Natural killer cell (primary cell): ENCODE results near the gene ELK1. TPM values are rescaled to one million over a fixed set of nuclear protein-coding genes. Genes with fewer than 3 reads are reported as not detected.
A peak's percentile ranks its signal among the peaks of the same experiment; 100 is the strongest.
"Not testable (repeated sequence)": the region's sequence is repeated elsewhere in the genome, so short reads cannot be mapped to it uniquely, and the experiment has no call there.

Experiments
- ATAC-seq, 3 donors: fragments of 150-1000 bp in 2 of 3; fragments of 200-7000 bp in 1 of 3; cut with Tn5 transposase; 1 replicate in 1 of 3; 2 replicates in 2 of 3; pipeline ENCODE4 v1.10.0; 2021; ENCODE audit warnings: mild to moderate bottlenecking in 2 of 3, moderate library complexity in 2 of 3
- DNase-seq, 2 donors: peaks; one replicate each; pipeline versions ENCODE4 v3.0.0 to v3.0.0-alpha.2; 2013 to 2021; ENCODE audit warnings: mixed read lengths in 1 of 2
- H3K27ac ChIP-seq: one replicate; pipeline ENCODE4 v1.5.1; 2013; ENCODE audit warnings: mild to moderate bottlenecking, low read length
- H3K27me3 ChIP-seq: one replicate; pipeline ENCODE4 v1.6.1; 2013; ENCODE audit warnings: low read length; ENCODE audit not compliant: control insufficient read depth, insufficient read depth
- H3K36me3 ChIP-seq: one replicate; pipeline ENCODE4 v1.6.1; 2013; ENCODE audit warnings: low read length; ENCODE audit not compliant: control insufficient read depth, insufficient read depth
- H3K4me1 ChIP-seq: one replicate; pipeline ENCODE4 v1.6.1; 2013; ENCODE audit warnings: low read length; ENCODE audit not compliant: control insufficient read depth, insufficient read depth
- H3K4me3 ChIP-seq: one replicate; pipeline ENCODE4 v1.5.1; 2013; ENCODE audit warnings: low read length
- H3K9me3 ChIP-seq: one replicate; pipeline ENCODE4 v1.6.1; 2013; ENCODE audit warnings: low read length; ENCODE audit not compliant: control insufficient read depth, insufficient read depth
- H3K27ac Mint-ChIP-seq, 2 donors: one replicate each; pipeline ENCODE4 v1.8.0; 2022; ENCODE audit warnings: mild to moderate bottlenecking in 2 of 2, mixed read lengths in 2 of 2, moderate library complexity in 1 of 2
- H3K27me3 Mint-ChIP-seq, 2 donors: one replicate each; pipeline ENCODE4 v1.8.0; 2022; ENCODE audit warnings: low read depth in 2 of 2, mixed read lengths in 2 of 2
- H3K36me3 Mint-ChIP-seq: one replicate; pipeline ENCODE4 v1.8.0; 2022; ENCODE audit warnings: mixed read lengths
- H3K4me1 Mint-ChIP-seq, 2 donors: one replicate each; pipeline ENCODE4 v1.8.0; 2022; ENCODE audit warnings: mixed read lengths in 2 of 2
- H3K4me3 Mint-ChIP-seq: one replicate; pipeline ENCODE4 v1.8.0; 2022; ENCODE audit warnings: mild to moderate bottlenecking, moderate library complexity, mixed read lengths
- H3K9me3 Mint-ChIP-seq, 2 donors: one replicate each; pipeline ENCODE4 v1.8.0; 2022; ENCODE audit warnings: mixed read lengths in 2 of 2
- WGBS: methylation state at CpG from one replicate; pipeline ENCODE4 v1.1.7; 2013; ENCODE audit warnings: missing lambda C conversion rate; ENCODE audit not compliant: insufficient coverage; 5-methylcytosine and 5-hydroxymethylcytosine counted together
- intact Hi-C: fragments of 100-400 bp; cut with micrococcal nuclease; formaldehyde crosslinking; loops from one replicate; pipeline ENCODE4 v1.14.2; 2022
- total RNA-seq, 4 donors: library from RNA; stranded (reverse); fragments of 120-200 nt in 1 of 4; gene quantifications; one replicate each; pipeline versions ENCODE4 v1.2.3 to v1.2.4, GENCODE V29; 2013 to 2022
- TF ChIP-seq, protein P1 (sequence below): fragments of 200-600 bp; IDR thresholded peaks from one replicate; pipeline ENCODE4 v1.8.0; 2022; ENCODE audit warnings: antibody characterized with exemption

ELK1 gene
- total RNA-seq, 3 donors from 2014 or later (not counting 1 experiment from before 2014, with no cell fraction given), result 14.1 to 15.2 (median 14.8) TPM

- no peaks in the 10 kb centered on the region for H3K9me3 ChIP-seq
- Mint-ChIP-seq H3K27ac (no peak overlapping the region), H3K9me3 (no peaks in the 10 kb centered on the region), H3K4me1 (peaks cover 0 to 5% of the 10 kb centered on the region in 2 donors), H3K4me3 (no peak overlapping the region), H3K27me3 (peaks cover 25 to 61% of the 10 kb centered on the region in 2 donors), H3K36me3 (no peaks in the 10 kb centered on the region)
- DNase-seq (no peak), ATAC-seq (no peak)
- TF ChIP-seq, protein P1, sequence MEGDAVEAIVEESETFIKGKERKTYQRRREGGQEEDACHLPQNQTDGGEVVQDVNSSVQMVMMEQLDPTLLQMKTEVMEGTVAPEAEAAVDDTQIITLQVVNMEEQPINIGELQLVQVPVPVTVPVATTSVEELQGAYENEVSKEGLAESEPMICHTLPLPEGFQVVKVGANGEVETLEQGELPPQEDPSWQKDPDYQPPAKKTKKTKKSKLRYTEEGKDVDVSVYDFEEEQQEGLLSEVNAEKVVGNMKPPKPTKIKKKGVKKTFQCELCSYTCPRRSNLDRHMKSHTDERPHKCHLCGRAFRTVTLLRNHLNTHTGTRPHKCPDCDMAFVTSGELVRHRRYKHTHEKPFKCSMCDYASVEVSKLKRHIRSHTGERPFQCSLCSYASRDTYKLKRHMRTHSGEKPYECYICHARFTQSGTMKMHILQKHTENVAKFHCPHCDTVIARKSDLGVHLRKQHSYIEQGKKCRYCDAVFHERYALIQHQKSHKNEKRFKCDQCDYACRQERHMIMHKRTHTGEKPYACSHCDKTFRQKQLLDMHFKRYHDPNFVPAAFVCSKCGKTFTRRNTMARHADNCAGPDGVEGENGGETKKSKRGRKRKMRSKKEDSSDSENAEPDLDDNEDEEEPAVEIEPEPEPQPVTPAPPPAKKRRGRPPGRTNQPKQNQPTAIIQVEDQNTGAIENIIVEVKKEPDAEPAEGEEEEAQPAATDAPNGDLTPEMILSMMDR, result no peak
- H3K27ac ChIP-seq, result no peak overlapping the region
- H3K27me3 ChIP-seq, result no peaks in the 10 kb centered on the region
- no peak overlapping the region for H3K4me3 ChIP-seq
- no peaks in the 10 kb centered on the region for H3K36me3 ChIP-seq
- 70% methylated on average over 5 of the region's 6 CpGs for WGBS
- intact Hi-C loops, result no loop called here
- H3K4me1 ChIP-seq, result no peaks in the 10 kb centered on the region
Observed at GRCh38 chrX:47687263-47687662, 36.9 kb upstream of the ELK1 start.

DNA sequence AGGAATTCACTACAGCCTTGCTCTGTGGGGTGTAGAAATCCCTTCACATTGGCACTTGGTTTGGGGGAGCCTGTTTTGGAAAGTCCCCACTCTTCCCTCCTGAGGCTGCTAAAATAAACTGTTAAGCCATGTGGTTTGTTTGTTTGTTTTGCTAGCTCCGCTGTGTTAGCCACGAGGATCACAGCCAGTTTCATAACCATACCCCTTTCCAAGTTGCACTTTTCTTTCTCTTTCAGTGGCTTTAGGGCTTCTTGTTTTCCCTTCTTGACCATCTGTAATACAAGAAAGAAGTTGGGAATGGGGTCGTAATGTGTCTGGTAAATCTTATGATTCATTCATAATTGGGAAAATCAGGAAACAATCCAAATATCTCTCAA lies 33.5 kb upstream of the ELK1 start:
- Mint-ChIP-seq H3K27ac (no peak overlapping the region), H3K36me3 (no peaks in the 10 kb centered on the region), H3K4me1 (peaks cover 0 to 5% of the 10 kb centered on the region in 2 donors), H3K4me3 (no peak overlapping the region), H3K27me3 (peaks cover 26 to 62% of the 10 kb centered on the region in 2 donors), H3K9me3 (no peaks in the 10 kb centered on the region)
- Histone ChIP-seq H3K4me3 (no peak overlapping the region), H3K27me3 (no peaks in the 10 kb centered on the region), H3K36me3 (no peaks in the 10 kb centered on the region), H3K27ac (no peak overlapping the region), H3K4me1 (no peaks in the 10 kb centered on the region), H3K9me3 (no peaks in the 10 kb centered on the region)
- DNase-seq (no peak), ATAC-seq (peak in 2 of 3 donors; percentile 38 to 69)
- no CpG with 5 or more reads among the region's 3 CpGs for WGBS
- TF ChIP-seq, protein P1, result no peak
- intact Hi-C loops, result no loop called here

DNA sequence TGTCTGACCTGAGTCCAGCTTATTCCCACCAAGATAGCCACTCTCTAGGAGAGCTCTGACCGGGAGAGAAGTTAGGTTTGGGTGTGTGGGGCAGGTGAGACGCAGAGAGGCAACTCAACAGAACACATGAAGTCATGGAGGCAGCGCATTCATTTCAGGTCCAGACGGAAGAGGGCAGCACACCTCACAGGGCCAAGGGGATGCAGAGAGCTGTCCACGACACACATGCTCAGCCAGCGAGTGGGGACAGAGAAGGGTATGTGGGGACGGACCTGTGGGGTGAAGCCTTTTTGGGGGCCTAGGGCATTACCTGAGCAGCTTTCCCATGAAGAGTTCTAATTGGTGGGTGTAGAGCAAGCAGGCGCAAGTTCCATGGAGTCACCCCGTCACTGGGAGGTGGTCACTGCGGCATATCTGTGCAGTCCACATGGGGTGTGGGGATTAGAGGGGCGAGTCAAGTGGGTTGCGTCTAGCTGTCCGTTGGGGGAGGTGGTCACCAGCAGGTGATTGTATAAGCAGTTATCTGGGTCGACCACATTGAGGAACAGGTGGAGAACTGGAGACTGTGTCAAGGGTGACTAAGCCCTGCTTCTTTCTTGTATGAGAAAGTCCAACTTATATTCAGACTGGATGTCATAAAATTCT lies 32.9 kb upstream of the ELK1 start:
- ATAC-seq (no peak), DNase-seq (no peak)
- H3K4me3 Mint-ChIP-seq, result no peak overlapping the region
- H3K27ac ChIP-seq, result no peak overlapping the region
- H3K4me3 ChIP-seq, result no peak overlapping the region
- 89% methylated on average over 14 of the region's 14 CpGs for WGBS
- no peaks in the 10 kb centered on the region for H3K9me3 Mint-ChIP-seq
- intact Hi-C loops, result no loop called here
- TF ChIP-seq, protein P1, result no peak
- no peaks in the 10 kb centered on the region for H3K27me3 ChIP-seq
- H3K27ac Mint-ChIP-seq, result no peak overlapping the region
- peaks cover 0 to 5% of the 10 kb centered on the region in 2 donors for H3K4me1 Mint-ChIP-seq
- H3K36me3 Mint-ChIP-seq, result no peaks in the 10 kb centered on the region
- H3K4me1 ChIP-seq, result no peaks in the 10 kb centered on the region
- no peaks in the 10 kb centered on the region for H3K9me3 ChIP-seq
- no peaks in the 10 kb centered on the region for H3K36me3 ChIP-seq
- H3K27me3 Mint-ChIP-seq, result peaks cover 26 to 61% of the 10 kb centered on the region in 2 donors

- H3K27ac ChIP-seq, H3K27me3 ChIP-seq, H3K4me1 Mint-ChIP-seq, H3K36me3 Mint-ChIP-seq, H3K4me3 Mint-ChIP-seq, intact Hi-C loops, H3K36me3 ChIP-seq, H3K9me3 ChIP-seq, H3K4me1 ChIP-seq, H3K27ac Mint-ChIP-seq, H3K9me3 Mint-ChIP-seq, DNase-seq, H3K4me3 ChIP-seq, ATAC-seq: not testable (repeated sequence)
- WGBS, result no CpG with 5 or more reads among the region's 7 CpGs
- H3K27me3 Mint-ChIP-seq, result peaks cover 11 to 48% of the 10 kb centered on the region in 2 donors
Observed at GRCh38 chrX:47675959-47676859, 25.8 kb upstream of the ELK1 start.
